Cardiac septum (tissue), 1 donor: ENCODE data around the gene COX7A2. TPM values are rescaled to one million over a fixed set of nuclear protein-coding genes. Genes with fewer than 3 reads are reported as not detected.

ENCODE experiments used
- DNase-seq: peaks from one replicate; pipeline ENCODE4 v3.0.0-alpha.2; 2020; ENCODE audit warnings: low spot score
- intact Hi-C: fragments of 100-400 bp; cut with DNase I; formaldehyde crosslinking; loops from one replicate; pipeline ENCODE4 v1.14.0; 2022
- long read RNA-seq: library from polyadenylated mRNA; unstranded; transcript quantifications from one replicate; pipeline ENCODE4 v2.0.0, GENCODE V29; 2021
- total RNA-seq: library from RNA; stranded (reverse); fragmentation: NEBNext Ultra II Directional; extraction: Animal tissue kit (Norgen Biotek cat#: 25700); gene quantifications from one replicate; pipeline ENCODE4 v1.2.1, GENCODE V29; 2021
- donor health status: DM: no; HTN: no; CAD: no.

COX7A2 gene, protein sequence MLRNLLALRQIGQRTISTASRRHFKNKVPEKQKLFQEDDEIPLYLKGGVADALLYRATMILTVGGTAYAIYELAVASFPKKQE
- total RNA-seq, result 890 TPM
- long read RNA-seq, transcript COX7A2-202 (4 exons, 773 nt), result major isoform, 241 of 249 reads
- long read RNA-seq, partial matches to known transcripts, result 0 of 249 reads
- long read RNA-seq, other reads (novel, unspliced or antisense), result 7 of 249 reads

DNA sequence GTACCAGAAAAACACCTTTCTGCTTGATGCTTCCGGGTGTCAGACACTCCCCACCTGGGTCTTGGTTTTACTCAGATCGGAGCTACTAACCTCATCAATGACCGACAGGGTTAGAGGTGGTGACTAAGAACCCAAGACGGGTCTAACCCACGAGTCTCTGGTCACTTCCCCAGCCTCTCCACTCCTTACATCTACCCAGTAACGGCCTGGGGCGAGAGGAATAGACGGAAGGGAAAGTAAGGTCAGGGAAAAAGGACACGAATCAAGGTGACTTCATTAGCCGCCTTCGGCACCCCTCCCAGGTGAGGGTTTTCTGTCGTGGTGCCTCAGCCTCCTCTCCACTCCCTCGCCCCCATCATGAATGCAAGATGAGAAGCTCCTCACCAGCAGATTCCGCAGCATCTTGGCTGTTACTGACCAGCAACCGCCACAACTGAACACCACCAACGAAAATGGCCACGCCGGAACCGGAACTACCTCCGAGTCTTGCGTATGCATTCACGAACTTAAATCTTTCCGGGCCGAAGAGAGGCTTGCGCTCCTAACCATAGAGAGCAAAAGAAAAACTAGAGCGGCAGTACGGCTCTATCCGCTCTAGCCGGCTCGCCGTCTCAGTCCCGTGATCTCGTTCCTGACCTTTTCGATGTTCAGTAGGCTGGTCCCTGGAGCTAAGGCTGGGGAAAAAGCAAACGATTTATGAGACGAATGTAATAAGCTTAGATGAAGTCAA is at the start of gene COX7A2:
Gene COX7A2, minus strand, starts transcription at position 469 of the 730 bp plus-strand sequence. Its CDS starts 67 bp downstream, at position 402.
- intact Hi-C loops, result no loop called here
- peak; percentile 95 for DNase-seq

GRCh38 chr6:75292555-75292954 is 49.0 kb upstream of the COX7A2 start:
- DNase-seq, result no peak
- intact Hi-C loops, result no loop called here

DNA sequence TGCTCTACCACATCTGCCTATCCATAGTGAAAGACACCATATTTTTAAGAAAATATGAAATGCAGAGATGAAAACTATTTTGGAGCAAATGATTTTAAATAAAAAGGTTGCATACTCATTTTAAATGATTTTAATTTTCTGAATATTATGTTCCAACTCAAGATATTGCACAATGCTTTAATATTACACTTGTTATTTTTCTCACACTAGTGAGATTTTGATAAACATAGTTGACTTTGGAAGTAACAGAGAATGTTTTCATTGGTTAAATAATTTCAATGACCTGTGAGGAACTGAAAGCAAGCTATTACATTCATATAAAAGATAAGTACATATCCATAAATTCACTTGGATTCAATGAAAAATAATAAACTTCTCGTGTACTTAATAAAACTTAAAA is 48.1 kb upstream of the COX7A2 start:
- intact Hi-C loops, result no loop called here

DNA sequence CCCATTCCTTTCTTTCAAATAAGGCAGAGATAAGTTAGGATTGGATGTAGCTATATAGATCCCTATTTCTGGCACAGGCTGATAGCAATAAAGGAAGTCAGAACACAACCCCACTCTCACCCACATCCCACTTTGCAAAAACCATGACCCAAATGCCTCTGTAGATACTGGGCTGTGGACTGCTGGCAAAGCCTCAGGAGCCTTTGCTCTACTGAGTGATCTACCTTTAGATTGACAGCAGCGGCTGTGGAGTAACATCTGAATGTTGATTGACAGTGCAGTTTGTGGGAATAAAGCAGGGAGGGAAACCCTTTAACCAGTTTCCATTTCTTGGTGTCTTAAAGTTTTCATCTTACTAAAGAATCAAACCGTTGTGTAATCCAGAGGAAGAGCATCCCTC is 47.7 kb upstream of the COX7A2 start:
- DNase-seq, result no peak
- intact Hi-C loops, result no loop called here

More for the DNA sequence above, 48.1 kb upstream of the COX7A2 start:
- DNase-seq, result no peak

DNA sequence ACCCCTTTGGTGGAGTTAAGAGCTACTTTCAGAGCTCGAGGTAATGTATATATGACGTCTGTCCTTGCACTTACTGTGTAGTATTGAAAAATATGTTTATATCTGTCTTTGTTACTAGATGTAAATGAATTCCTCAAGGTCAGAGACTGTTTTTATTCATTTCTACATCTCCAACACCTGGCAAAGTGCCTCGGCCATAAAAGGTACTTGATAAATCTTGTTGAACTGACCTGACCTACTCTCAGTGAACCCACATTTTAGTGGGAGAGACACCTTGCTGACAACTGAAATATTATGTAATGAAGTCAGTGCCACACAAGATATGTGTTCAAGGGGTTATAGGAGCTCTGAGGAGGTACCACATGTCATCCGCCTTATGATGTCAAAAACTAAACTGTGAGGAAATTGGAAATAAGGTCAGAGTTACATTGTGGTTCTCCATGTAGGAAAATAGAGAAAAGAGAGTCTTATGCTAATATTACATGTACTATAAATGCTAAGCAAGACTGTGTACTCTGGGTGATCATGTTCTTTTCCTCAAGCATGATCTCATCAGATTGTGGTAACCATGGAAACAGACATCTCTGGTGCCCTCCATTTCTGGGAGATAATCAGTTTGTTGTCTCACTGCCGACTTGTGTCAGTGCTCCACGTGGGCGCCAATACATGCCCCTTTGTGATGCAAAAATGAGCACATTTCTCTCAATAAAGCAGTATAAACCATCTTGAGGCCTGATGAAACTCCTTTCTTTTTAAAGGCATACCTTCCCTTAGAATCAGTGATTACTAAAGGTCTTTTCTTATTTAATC is 46.7 kb upstream of the COX7A2 start:
- intact Hi-C loops, result no loop called here
- no peak for DNase-seq

DNA sequence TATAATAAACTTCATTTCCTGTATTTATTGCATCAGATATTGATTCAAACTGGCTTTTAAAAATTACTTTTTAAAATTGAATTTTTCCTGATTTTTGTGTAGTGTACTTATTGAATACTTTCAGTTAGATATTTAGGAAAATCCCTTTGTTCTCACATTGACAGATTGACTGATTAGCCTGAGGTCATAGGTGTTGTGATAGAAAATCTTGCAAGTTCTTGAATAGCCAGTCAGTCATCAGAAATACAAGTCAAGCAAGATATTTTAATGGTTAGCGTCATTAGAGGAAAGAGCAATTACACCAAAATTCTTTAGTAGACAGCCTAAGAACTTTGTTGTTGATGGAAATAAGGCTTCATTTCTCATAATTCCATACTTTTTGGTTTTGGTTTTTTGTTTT is 44.4 kb upstream of the COX7A2 start:
- intact Hi-C loops, result no loop called here
- DNase-seq, result no peak

GRCh38 chr6:75287424-75287823 is 43.8 kb upstream of the COX7A2 start:
- no peak for DNase-seq
- intact Hi-C loops, result no loop called here

- intact Hi-C loops, result no loop called here
- DNase-seq, result no peak
These were observed 43.4 kb upstream of the COX7A2 start for GRCh38 chr6:75286955-75287354.

DNA sequence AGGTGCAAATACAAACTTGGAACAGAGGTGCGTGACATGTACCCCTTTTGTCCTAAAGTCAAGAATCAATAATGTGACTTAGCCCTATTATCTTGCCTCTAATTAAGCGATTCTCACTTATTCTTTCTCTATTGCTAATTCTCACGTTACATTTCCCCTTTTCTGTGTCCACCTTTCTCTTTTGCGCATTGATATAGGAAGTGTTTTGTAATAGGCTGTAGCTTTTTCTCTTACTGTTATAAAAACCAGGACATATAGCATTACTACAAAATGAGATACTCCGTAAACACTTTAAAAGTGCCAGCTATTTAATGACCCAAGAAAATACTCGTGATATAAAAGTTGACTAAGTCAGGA is 41.7 kb upstream of the COX7A2 start:
- DNase-seq, result no peak
- intact Hi-C loops, result no loop called here

DNA sequence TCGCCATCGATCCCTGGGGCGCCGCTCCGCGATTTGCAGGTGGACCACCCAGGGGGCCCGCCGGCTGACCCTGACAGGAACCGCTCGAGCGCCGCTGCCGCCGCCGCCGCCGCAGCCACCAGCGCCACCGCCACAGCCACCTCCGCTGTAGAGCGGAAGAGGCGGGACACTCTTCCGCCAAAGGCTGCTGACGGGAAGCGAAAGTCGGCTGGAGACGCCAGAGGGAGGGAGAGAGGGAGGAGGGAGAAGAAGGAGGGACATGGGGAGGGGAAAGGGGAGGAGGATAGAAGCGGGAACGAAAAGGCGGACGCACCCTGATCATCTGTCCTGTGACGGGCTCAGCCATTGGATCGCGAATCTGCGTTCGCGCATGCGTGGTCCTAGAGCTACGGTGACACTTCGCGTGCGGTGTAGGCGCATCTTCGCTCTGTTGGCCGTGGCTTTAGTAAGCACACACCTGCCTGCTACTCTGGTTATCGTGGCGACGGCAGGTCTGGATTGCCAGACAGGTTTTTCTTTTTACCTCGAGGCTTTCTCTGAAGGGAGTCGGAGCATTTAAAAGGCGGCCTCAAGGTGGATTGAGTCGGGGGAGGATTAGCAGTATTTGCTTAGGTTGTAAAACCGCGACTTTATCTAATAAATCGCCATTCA is 41.2 kb upstream of the COX7A2 start, which contains the start of gene TMEM30A:
Gene TMEM30A, minus strand, starts transcription at position 161 of the 651 bp plus-strand sequence. Its CDS starts 154 bp downstream, at position 7.
- intact Hi-C loops, result loop anchor here (5.0 kb wide), 1 partner anchor 318 kb away; the partner anchor contains the start of gene SENP6
- DNase-seq, result peak; percentile 98

GRCh38 chr6:75283907-75284631 is 40.5 kb upstream of the COX7A2 start:
- intact Hi-C loops, result loop anchor here (5.0 kb wide), 1 partner anchor 318 kb away; the partner anchor contains the start of gene SENP6
- no peak for DNase-seq

DNA sequence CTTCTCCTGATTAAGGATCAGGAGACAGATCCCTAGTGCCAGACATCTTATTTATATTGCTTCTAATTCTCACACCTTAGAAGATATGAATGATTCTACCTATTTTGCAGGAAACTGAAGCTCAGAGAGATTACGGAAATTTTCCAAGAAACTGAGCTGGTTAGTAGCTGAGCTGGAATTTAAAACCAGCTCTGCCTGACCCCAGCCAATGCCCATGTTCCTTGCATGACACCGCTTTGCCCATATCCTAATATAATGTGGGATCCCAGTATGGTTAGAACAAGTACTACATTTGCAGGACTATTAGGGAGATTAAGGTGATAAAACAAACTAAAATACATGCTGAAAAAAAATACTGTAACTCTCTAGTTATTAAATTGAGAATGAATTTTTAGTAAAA is 39.1 kb upstream of the COX7A2 start:
- no peak for DNase-seq
- intact Hi-C loops, result loop anchor here (5.0 kb wide), 1 partner anchor 320 kb away; the partner anchor contains the start of gene SENP6

DNA sequence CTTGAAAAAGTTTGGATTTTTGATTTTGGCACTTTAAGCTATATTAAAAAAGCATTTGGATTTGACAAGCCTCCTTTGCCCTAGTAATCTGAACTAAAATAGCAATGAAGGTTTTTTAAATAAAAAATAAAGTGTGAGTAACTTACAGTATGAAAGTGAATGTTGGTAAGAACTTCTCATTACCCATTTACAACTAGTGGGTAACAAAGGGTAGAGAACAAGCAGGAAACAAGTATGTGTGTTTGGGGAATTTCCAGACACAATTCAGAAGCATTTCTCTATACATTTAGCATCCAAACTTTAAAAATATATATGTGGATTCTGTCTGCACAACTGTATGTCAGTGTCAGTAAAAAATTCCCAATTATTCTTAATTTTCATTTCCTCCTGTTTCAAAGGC is 38.1 kb upstream of the COX7A2 start:
- intact Hi-C loops, result loop anchor here (5.0 kb wide), 1 partner anchor 321 kb away; the partner anchor contains the start of gene SENP6
- DNase-seq, result no peak

DNA sequence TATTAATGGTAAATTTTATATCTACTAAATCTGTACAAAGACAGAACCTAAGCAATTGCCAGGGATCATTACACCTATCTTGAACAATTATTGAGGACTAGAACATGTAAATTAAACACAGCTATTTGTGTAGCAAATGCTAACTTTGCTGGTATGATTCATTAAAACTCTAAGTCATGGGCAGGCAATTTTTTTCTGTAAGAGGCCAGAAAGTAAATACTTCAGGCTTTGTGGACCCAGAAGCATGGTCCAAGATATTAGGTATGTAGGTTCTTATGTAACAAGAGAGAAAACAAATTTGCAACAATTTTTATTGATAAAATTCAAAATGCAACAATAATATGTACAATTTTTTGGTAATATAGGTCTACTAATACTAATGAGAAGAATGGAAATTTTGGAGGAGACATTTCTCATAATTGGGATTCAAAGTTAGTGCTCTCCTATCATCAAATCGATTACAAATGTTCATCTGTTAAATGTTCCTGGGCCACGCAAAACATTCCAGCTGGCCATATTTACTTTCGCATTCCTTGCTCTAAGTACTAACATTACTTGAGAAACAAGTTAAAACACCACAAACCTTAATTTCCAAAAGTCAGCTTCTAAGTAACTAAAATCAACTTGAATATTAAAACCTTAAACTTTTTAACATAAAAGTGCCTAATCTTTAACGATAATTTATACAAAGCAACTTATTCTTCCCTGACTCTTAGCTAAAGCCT is 36.7 kb upstream of the COX7A2 start:
- DNase-seq, result no peak
- intact Hi-C loops, result loop anchor here (5.0 kb wide), 1 partner anchor 322 kb away; the partner anchor contains the start of gene SENP6

DNA sequence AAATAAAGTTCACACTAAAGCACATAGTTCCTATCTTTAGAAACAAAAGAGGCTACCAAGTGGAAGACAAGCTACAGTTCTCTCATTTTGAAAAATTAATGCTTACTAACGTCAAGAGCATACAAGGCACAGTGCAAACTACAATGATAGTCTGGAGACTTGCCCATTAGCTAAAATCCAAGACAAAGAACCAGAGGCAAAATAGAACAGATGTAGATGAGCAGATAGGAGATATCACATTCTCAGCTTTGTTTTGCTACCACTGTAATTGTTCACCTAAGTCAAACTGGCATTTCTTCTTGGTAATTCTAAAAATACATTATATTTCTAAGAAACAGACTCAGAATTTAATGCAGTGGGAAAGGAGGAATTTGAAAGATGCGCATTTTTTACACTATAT is 35.8 kb upstream of the COX7A2 start:
- intact Hi-C loops, result no loop called here
- DNase-seq, result no peak

DNA sequence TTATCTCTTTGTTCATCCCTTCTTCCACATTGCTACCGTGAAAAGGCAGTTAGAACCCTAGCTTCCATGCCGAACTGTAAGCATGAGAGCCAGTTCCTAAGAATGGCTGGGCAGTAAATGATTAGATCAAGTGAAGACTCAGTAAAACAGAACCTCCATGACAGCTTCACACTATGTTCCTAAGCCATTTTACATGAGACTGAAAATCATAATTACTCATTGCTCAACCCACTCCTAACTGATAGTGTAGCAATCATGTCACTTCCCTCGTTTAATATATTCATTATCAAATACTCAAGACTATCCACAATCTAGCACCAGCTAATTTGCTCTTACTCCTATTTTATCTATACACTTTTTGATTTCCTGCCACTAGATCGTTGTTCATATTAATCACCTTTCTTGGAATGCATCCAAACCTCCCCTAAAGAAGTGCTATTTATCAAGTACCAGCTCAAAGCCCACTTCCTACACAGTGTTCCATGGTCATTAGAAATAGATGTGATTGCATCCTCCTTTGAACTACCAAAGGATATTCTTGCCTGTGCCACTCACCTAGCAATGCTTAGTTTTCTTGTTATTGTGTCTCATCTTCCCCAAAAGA is 35.0 kb upstream of the COX7A2 start:
- intact Hi-C loops, result no loop called here
- DNase-seq, result no peak

- intact Hi-C loops, result no loop called here
- no peak for DNase-seq
These were observed 31.5 kb upstream of the COX7A2 start for GRCh38 chr6:75275067-75275466.

- intact Hi-C loops, result no loop called here
- no peak for DNase-seq
These were observed 29.4 kb upstream of the COX7A2 start for GRCh38 chr6:75273009-75273408.
